Colonic mucosa (tissue), 4 donors: ENCODE results near the gene GRK3. TPM values are rescaled to one million over a fixed set of nuclear protein-coding genes. Genes with fewer than 3 reads are reported as not detected.

ENCODE experiments used
- DNase-seq: peaks from one replicate; pipeline ENCODE4 v3.0.0-alpha.2; 2020
- H3K27ac ChIP-seq: fragments of 200-600 bp; one replicate; pipeline ENCODE4 v1.8.0; 2021
- H3K27me3 ChIP-seq: fragments of 200-600 bp; one replicate; pipeline ENCODE4 v1.8.0; 2021
- H3K36me3 ChIP-seq: fragments of 200-600 bp; one replicate; pipeline ENCODE4 v1.8.0; 2021
- H3K4me1 ChIP-seq: fragments of 200-600 bp; one replicate; pipeline ENCODE4 v1.8.0; 2021; ENCODE audit warnings: mild to moderate bottlenecking
- H3K4me3 ChIP-seq: fragments of 200-600 bp; one replicate; pipeline ENCODE4 v1.8.0; 2021
- H3K9ac ChIP-seq, 2 donors: one replicate each; pipeline ENCODE4 v1.7.0; 2013; ENCODE audit warnings: control low read depth in 2 of 2, low read depth in 2 of 2, low read length in 2 of 2
- H3K9me3 ChIP-seq: fragments of 200-600 bp; one replicate; pipeline ENCODE4 v1.8.0; 2021
- CTCF ChIP-seq: fragments of 200-600 bp; IDR thresholded peaks from one replicate; pipeline ENCODE4 v1.8.0; 2022; ENCODE audit warnings: antibody characterized with exemption, mild to moderate bottlenecking
- intact Hi-C: fragments of 100-400 bp; cut with DNase I; formaldehyde crosslinking; loops from one replicate; pipeline ENCODE4 v1.14.1; 2022
- total RNA-seq, 2 donors: library from RNA; stranded (reverse); fragmentation: NEBNext Ultra II Directional in 1 of 2; extraction: Animal tissue kit (Norgen Biotek cat#: 25700) in 1 of 2; gene quantifications; one replicate each; pipeline ENCODE4 v1.2.1, GENCODE V29; 2021
- donor health status: healthy.
- donor health status: DM: no; HTN: no; CAD: no.
- donor health status: DM: no; HTN: no; CAD: no.

GRK3 gene
- total RNA-seq, 2 donors from 2014 or later: 2.9 to 5.3 TPM

- Histone ChIP-seq H3K27me3 (no peaks in the 10 kb centered on the region), H3K9me3 (no peaks in the 10 kb centered on the region), H3K9ac (no peak overlapping the region), H3K27ac (no peak overlapping the region), H3K4me3 (no peak overlapping the region), H3K4me1 (no peaks in the 10 kb centered on the region), H3K36me3 (no peaks in the 10 kb centered on the region)
- intact Hi-C loops: loop anchor here (5.0 to 10.0 kb wide), 2 partner anchors 406 to 533 kb away; no protein-coding TSS in a partner anchor
- TF ChIP-seq CTCF: no peak
- DNase-seq: no peak
Measured at GRCh38 chr22:25770333-25770732, 205.9 kb downstream of the GRK3 start.

GRCh38 chr22:25772288-25772687 lies 207.8 kb downstream of the GRK3 start:
- no peak overlapping the region for H3K27ac ChIP-seq
- intact Hi-C loops: loop anchor here (2.0 to 10.0 kb wide), 3 partner anchors 309 to 535 kb away; no protein-coding TSS in a partner anchor
- no peak overlapping the region for H3K4me3 ChIP-seq
- H3K9ac ChIP-seq: no peak overlapping the region
- no peaks in the 10 kb centered on the region for H3K4me1 ChIP-seq
- no peak for DNase-seq
- no peaks in the 10 kb centered on the region for H3K27me3 ChIP-seq
- no peaks in the 10 kb centered on the region for H3K36me3 ChIP-seq
- TF ChIP-seq CTCF: no peak
- no peaks in the 10 kb centered on the region for H3K9me3 ChIP-seq

GRCh38 chr22:25774575-25775026 lies 210.1 kb downstream of the GRK3 start:
- no peaks in the 10 kb centered on the region for H3K27me3 ChIP-seq
- no peak for DNase-seq
- H3K9me3 ChIP-seq: no peaks in the 10 kb centered on the region
- H3K27ac ChIP-seq: no peak overlapping the region
- no peak overlapping the region for H3K4me3 ChIP-seq
- no peaks in the 10 kb centered on the region for H3K36me3 ChIP-seq
- H3K9ac ChIP-seq: no peak overlapping the region
- H3K4me1 ChIP-seq: no peaks in the 10 kb centered on the region
- TF ChIP-seq CTCF: peak; percentile 10
- intact Hi-C loops: loop anchor here (5.0 to 10.0 kb wide), 3 partner anchors 410 to 558 kb away; no protein-coding TSS in a partner anchor

DNA sequence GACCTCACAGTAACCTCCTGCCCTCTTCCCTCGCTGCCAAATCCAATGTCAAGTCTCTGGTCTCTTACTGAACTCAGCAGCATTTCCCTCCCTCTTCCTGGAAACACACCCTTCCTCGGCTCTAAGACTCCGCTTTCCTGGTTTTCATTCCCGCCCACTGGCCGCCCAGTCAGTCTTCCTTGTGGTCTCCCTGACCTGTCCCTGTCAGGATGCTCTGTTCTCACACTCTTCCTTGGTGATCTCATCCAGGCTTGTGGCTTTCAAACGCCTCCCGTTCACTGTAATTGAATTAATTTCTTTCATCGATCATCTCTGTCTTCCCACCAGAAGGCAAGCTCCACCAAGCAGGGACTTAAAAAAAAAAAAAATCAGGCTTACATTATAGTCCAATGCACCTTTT lies 211.1 kb downstream of the GRK3 start:
- no peak for DNase-seq
- no peaks in the 10 kb centered on the region for H3K36me3 ChIP-seq
- no peak overlapping the region for H3K9ac ChIP-seq
- no peak overlapping the region for H3K27ac ChIP-seq
- intact Hi-C loops: loop anchor here (5.0 to 10.0 kb wide), 2 partner anchors 411 to 557 kb away; no protein-coding TSS in a partner anchor
- no peak for TF ChIP-seq CTCF
- no peaks in the 10 kb centered on the region for H3K9me3 ChIP-seq
- H3K4me3 ChIP-seq: no peak overlapping the region
- H3K27me3 ChIP-seq: no peaks in the 10 kb centered on the region
- no peaks in the 10 kb centered on the region for H3K4me1 ChIP-seq

DNA sequence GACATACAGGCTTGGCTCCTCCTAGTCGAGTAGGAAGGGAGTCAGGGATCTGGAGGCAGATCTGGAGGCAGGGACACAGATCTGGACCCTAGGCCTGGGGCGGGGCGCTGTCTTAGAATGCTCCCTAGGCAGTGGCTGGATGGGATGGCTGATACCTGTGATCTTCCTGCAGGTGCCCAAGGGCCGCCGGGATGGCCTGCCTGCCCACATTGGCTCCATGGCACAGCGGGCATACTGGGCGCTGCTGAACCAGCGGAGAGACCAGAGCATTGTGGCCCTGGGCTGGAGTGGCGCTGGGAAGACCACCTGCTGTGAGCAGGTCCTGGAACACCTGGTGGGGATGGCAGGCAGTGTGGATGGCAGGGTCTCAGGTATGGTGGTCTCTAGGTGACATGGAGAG lies 212.9 kb downstream of the GRK3 start:
- Histone ChIP-seq H3K27ac (no peak overlapping the region), H3K9me3 (no peaks in the 10 kb centered on the region), H3K9ac (no peak overlapping the region), H3K27me3 (no peaks in the 10 kb centered on the region), H3K36me3 (no peaks in the 10 kb centered on the region), H3K4me1 (no peaks in the 10 kb centered on the region), H3K4me3 (no peak overlapping the region)
- DNase-seq: no peak
- intact Hi-C loops: loop anchor here (5.0 to 10.0 kb wide), 2 partner anchors 413 to 555 kb away; no protein-coding TSS in a partner anchor
- TF ChIP-seq CTCF: no peak
